C4-2B (cell line): Measurements from ENCODE around the gene SETD2.

ENCODE experiments used
- H3K27ac ChIP-seq: fragments of 450-650 bp; 2 replicates; pipeline ENCODE4 v1.5.1; 2017
- ZFX ChIP-seq: fragments of 450-650 bp; IDR thresholded peaks from 2 replicates; pipeline ENCODE4 v1.6.1; 2017
- TF ChIP-seq, protein P1 (sequence below): fragments of 450-650 bp; conservative IDR thresholded peaks from 2 replicates; pipeline ENCODE4 v1.5.1; 2017; ENCODE audit warnings: mild to moderate bottlenecking

SETD2 gene

DNA sequence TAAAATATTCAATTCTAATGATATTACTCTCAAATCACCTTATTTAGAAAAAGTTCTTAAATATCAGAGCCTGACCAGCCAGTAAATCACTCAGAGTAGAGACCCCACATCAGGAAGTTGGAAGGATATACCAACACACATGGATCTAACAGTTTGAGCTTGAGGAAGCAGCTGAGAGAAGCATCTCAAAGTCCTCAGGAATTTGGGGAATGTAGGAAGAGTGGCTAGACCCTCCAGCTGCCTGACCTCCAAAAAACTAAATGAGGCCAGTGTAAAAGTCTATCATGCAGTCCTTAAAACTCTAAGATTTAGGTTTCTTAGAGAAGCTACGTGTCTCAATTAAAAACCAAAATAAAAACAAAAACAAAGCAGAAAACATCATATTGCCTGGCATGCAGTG, 55.4 kb downstream of the SETD2 start:
- no peak overlapping the region for H3K27ac ChIP-seq
- no peak for TF ChIP-seq ZFX
- TF ChIP-seq, protein P1, sequence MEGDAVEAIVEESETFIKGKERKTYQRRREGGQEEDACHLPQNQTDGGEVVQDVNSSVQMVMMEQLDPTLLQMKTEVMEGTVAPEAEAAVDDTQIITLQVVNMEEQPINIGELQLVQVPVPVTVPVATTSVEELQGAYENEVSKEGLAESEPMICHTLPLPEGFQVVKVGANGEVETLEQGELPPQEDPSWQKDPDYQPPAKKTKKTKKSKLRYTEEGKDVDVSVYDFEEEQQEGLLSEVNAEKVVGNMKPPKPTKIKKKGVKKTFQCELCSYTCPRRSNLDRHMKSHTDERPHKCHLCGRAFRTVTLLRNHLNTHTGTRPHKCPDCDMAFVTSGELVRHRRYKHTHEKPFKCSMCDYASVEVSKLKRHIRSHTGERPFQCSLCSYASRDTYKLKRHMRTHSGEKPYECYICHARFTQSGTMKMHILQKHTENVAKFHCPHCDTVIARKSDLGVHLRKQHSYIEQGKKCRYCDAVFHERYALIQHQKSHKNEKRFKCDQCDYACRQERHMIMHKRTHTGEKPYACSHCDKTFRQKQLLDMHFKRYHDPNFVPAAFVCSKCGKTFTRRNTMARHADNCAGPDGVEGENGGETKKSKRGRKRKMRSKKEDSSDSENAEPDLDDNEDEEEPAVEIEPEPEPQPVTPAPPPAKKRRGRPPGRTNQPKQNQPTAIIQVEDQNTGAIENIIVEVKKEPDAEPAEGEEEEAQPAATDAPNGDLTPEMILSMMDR: no peak

DNA sequence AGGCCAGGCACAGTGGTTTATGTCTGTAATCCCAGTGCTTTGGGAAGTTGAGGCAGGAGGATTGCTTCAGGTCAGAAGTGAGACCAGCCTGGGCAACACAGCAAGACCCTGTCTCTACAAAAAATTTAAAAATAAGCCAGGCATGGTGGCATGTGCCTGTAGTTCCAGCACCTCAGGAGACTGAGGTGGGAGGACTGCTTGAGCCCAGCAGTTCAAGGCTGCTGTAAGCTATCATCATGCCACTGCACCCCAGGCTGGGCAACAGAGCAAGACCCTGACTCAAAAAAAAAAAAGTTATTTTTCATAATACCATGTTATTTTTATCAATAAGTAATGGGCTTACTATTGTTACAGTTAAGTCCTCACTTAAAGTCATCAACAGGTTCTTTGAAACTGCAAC, 59.7 kb downstream of the SETD2 start:
- no peak overlapping the region for H3K27ac ChIP-seq
- TF ChIP-seq, protein P1: no peak
- TF ChIP-seq ZFX: no peak

DNA sequence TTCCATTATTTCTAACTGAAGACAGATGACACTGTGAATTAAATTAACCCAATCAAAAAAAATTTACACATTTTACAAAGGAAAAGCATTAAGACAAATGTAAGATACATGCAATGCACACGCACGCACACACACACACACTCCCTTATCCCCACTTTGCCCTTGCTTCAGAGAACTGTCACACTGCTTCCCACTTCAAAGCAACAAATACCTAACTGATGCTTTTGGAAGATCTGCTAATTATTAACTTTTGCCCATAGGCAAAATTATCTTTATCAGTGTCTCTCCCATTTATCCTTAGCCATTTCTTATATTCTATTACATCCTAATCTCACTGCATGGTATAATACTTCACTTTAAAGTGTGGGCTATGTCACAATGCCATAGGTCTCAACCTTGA, 60.3 kb downstream of the SETD2 start:
- TF ChIP-seq, protein P1: no peak
- no peak for TF ChIP-seq ZFX
- H3K27ac ChIP-seq: no peak overlapping the region

DNA sequence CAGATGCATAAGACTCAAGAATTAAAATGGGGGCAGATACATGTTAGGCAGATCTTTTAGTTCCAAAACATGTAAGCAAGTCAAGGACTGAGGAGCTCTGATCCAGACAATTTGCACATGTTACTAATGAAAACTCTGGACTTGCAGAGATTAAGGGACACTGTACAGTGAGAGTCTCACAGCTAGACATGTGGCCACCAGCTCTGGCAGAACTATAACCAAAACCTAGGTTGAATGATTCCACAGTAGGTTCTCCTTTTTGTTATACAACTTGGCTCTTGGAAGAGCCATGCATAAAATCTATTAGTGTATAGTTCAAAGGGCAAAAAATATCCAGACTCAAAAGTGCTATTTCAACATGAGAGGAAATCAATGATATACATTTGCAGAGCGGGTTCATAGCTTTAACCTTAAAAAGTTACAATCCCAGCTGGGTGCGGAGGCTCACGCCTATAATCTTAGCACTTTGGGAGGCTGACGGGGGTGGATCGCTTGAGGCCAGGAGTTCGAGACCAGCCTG, 61.8 kb downstream of the SETD2 start:
- H3K27ac ChIP-seq: no peak overlapping the region
- no peak for TF ChIP-seq ZFX
- TF ChIP-seq, protein P1: no peak

DNA sequence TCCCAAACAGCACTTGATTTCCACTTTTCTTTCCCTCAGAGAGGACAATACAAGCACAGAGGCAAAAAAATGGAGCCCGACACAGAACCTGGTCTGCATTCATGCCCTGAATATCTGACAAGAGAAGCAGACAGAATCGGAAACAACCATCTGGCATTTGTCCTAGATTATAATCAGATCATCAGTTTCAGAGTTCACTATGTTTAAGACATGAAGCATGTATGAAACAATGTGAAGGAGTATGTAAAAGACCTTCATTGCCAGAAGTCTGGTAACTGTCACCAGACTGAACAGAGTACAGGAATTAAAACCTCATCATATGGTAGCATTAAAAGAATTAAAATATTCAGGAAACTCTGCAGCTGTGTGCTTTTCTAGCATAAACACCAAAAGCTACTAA, 65.0 kb downstream of the SETD2 start:
- no peak overlapping the region for H3K27ac ChIP-seq
- TF ChIP-seq ZFX: no peak
- TF ChIP-seq, protein P1: no peak

DNA sequence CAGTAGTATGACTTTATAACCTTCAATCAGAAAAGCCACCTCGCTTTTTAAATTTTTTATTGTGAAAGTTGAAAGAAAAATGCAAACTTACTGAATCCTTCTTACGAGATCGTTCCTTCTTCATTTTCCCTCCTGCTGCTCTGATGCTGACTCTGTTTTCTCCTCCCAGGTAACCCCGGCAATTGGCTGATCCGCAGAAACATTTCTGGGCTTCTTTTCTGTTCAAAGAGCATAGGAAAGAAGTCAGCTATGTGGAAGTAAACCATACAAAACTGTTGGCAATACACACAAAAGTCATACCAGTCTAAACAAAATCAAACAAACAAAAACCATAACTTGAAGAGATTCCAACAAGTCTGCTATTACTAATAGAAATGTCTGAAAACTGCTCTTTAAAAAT, 66.0 kb downstream of the SETD2 start:
- no peak overlapping the region for H3K27ac ChIP-seq
- no peak for TF ChIP-seq ZFX
- TF ChIP-seq, protein P1: no peak

DNA sequence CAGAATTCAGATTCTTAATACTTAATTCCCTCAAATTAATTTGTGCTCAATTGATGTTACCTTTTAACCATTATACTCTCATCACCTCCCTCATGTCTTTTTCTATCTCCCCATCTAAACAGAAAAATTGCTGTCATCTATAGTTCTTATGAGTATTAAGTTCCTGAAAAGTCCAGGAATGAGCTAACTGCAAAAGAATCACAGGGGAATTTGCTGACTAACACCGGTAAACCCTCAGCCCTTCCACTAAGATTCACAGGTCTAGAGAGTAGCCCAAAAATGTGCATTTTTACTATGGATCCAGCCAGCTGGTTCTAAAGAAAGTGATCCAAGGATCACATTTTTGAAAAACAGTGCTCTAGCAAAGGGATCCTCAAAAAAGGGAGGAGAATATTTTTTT, 67.0 kb downstream of the SETD2 start:
- no peak overlapping the region for H3K27ac ChIP-seq
- TF ChIP-seq ZFX: no peak
- TF ChIP-seq, protein P1: no peak
